NCI-H146 treated with DMSO at 0.1 percent for 48 hours (cell line): ENCODE results near the gene MOK.
"Not testable (repeated sequence)": the region's sequence is repeated elsewhere in the genome, so short reads cannot be mapped to it uniquely, and the experiment has no call there.

Source experiments
- DNase-seq: peaks from one replicate; lab custom pipeline; 2025; ENCODE audit not compliant: unreplicated experiment; lab: John Stamatoyannopoulos, UW

The MOK gene

DNA sequence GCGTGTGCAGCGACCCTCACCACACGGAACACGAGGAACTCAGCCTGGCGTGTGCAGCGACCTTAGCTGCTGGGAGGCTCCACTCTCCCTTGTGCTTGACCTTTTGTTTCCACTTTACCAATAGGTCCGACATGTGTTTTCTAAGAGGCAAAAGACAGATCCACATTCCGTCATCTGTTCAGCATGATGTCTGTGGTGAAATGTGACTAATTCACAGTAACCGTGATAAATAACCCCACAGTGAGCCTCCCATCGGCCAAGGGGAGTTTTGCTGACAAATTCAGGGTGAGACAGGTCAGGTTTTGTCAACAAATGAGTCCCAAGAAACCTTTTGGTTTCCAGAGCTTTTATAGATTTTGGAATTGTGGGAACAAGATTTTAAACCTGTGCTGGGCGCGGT lies 55.9 kb downstream of the MOK start:
- DNase-seq, result no peak

DNA sequence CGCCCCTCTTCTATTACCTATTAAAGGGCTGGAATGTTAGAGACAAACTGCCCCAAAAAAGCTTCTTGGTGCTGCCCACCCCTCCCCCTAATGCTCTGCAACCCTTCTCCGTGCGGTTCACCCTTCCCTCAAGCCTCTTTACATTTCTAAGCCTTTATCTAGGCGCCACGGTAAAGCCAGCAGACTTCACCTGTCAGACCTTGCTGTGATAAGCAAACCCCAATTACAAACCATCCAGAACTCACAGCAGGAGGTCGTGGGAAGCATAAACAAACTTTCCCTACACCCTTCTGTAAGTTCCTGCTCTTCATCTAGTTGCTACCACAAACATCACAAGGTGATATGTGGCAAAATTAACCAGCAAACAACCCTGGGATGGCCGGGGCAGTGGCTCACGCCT lies 56.8 kb downstream of the MOK start:
- peak; percentile 19 for DNase-seq

DNA sequence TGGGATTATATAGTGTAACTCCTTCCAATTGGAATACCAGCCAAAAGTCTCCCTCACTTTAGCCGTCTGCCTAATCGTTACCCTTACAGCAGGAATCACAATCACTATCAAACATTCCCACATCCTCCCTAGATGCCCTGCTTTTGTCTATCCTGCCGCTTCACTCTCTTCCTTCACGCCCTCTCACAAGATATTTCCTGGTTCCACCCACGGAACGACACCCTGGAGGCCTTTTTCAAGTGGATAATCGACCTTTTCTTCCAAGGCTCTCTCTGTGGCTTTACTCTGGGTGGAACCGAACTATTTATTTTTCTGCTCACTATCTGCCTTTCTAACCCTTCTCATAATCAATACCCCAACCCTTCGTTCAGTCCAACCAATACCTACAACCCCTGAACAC lies 58.9 kb downstream of the MOK start:
- DNase-seq, result no peak

DNA sequence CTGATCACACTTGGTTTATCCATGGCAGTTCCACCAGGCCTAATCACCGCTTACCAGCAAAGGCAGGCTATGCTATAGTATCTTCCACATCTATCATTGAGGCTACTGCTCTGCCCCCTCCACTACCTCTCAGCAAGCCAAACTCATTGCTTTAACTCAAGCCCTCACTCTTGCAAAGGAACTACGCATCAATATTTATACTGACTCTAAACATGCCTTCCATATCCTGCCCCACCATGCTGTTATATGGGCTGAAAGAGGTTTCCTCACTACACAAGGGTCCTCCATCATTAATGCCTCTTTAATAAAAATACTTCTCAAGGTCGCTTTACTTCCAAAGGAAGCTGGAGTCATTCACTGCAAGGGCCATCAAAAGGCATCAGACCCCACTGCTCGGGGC lies 61.2 kb downstream of the MOK start:
- DNase-seq, result not testable (repeated sequence)

DNA sequence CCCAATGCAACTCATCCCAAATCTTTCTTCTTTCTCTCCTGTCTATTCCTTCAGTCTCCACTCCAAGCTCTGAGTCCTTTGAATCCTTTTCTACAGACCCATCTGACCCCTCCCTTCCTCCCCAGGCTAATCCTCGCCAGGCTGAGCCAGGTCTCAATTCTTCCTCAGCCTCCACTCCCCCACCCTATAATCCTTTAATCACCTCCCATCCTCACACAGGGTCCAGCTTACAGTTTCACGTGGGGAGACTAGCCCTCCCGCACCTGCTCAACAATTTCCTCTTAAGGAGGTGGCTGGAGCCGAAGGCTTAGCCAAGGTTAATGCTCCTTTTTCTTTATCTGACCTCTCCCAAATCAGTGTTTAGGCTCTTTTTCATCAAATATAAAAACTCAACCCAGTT lies 63.8 kb downstream of the MOK start:
- DNase-seq, result no peak

DNA sequence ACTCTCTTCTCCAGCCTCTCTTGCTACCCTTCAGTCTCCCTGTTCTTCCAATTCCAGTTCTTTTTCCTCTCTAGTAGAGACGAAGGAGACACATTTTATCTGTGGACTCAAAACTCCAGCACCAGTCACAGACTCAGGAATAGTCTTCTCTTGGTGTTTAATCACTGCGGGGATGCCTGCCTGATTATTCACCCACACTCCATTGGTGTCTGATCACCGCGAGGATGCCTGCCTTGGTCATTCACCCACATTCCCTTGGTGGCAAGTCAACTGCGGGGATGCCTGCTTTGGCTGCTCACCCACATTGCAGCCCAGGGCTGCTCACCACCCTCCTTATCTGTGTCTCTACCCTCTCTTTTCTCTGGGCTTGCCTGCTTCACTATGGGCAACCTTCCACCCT lies 64.5 kb downstream of the MOK start:
- not testable (repeated sequence) for DNase-seq

DNA sequence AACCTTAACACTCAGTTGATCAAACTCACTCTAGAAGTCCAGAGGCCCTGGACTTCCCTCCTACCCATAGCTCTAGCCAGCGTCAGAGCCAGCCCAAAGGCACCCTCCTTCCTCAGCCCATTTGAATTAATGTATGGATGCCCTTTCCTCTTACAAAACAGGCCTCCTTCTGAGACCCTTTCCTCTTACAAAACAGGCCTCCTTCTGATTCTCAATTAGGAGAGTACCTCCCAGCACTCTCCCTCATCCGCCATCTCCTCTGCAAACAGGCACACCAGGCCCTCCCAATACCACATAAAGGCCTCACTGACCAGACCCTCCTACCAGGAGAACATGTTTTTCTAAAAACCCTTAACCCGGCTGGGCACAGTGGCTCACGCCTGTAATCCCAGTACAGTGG lies 65.7 kb downstream of the MOK start:
- no peak for DNase-seq

DNA sequence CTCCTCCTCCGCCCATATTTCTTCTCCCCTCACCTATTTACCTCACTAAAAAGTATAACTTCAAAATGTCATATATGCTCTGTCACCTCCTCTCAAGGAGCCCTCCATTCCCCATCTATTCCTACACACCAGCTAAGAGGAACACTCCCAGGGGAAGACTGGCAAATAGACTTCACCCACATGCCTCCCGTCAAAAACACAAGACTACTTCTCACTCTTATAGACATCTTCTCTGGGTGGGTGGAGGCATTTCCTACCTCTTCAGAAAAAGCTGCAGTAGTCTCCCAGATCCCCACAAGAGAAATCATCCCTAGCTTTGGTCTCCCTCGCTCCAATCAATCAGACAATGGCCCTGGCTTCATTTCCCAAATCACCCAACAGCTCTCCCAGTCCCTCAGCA lies 66.2 kb downstream of the MOK start:
- no peak for DNase-seq

DNA sequence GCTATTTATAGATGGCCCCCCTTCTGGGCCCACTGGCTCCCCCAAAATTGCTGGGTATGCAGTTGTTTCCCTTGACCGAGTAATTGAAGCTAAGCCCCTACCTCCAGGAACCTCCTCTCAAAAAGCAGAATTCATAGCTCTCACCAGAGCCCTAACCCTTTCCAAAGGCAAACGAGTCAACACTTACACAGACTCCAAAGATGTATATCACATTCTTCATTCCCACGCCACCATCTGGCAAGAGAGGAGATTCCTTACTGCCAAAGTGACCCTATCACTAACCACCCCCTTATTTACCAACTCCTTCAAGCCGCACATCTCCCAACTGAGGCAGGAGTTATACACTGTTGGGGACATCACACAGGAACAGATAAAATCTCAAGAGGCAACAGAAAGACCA lies 66.8 kb downstream of the MOK start:
- DNase-seq, result no peak

DNA sequence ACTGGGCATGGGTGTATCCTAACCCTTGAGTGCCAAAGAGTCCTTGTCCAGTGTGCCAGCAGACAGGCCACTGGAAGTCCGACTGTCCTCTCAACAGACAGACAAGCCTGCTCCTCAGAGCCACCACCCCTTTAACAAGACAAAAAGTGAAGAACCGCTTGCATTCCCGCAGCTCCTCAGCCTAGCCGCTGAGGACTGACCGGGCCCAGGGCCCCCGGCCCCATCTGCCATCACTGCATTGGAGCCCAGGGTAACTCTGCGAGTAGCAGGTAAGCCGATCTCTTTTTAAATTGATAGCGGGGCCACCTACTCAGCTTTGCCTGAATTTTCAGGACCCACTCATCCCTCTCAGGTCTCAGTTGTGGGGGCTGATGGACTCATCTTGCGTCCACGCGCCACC lies 68.9 kb downstream of the MOK start:
- no peak for DNase-seq

DNA sequence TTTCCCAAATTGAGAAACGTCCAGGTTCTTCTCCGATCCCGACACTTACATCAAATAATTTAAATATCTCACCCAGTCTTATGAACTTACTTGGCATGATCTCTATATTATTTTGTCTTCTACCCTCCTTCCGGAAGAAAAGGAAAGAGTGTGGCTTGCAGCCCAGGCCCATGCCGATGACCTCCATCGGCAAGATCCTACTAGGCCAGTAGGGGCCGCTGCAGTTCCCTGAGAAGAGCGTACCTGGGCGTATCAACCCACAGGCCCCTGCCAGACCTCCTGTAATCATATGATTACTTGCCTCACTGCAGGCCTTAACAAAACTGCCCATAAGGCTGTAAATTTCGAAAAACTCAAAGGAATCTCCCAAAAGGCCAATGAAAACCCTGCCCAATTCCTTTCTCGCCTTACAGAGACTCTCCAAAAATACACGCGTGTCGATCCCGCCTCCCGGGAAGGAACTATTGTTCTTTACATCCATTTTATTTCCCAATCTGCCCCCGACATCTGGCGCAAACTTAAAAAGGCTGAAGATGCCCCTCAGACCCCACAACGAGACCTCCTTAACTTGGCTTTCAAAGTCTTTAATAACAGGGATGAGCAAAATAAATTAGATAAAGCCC lies 69.6 kb downstream of the MOK start:
- peak; percentile 20 for DNase-seq

DNA sequence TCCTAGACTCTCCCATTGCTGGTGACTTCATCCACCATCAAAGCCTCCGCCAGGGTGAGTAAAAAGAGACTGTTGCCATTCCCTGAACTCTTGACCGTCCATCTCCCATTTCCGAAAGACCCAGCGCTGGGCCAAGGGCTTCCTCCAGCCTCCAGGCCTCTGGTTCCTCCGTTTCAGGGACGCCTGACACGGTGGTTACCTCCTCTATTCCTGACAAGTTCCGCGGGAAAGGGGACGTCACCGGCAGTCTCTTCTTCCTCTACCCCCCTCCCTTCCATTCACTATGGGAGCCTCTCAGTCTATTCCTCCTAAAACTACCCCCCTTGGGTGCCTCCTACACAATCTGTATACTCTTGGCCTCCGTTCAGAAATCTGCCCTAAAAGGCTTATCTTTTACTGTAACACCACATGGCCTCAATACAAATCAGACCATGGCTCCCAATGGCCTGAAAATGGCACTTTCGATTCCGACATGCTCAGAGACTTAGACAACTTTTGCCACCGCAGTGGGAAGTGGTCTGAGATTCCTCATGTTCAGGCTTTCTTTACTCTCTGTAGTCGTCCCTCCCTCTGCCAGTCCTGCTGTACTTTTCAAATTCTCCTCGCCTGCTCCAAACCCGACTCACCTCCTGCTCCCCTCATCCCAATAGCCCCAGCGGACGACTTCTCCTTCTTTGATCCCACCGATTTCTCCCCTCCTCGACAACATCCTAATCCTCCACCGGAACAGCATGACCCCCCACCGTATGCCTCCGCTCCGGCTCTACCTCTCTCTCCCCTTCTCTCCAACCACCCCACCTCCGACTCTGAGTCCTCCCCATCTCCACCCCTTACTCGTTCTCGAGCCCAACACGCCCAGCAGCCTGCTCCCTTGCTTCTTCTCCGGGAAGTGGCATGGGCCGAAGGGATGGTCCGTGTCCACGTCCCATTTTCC lies 70.4 kb downstream of the MOK start:
- no peak for DNase-seq

DNA sequence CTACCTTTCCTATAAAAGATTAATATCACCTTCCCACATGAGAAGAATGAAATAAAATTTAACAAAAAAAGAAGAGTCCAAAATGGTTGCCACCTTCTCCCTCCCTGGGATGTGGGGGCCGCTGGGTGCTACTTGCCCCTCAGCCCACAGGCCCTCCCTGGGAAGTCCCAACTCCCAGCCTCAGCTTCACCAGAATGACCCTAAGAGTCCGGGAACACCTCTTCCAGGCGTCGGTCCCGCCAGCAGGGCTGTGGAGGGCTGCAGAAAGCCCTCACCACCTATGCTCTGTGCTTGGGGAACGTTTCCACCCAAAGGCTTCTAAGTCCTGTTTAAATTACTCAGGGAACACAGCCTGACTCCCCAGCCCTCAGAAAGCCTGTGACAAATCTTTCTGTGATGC lies 71.9 kb downstream of the MOK start:
- DNase-seq, result no peak

DNA sequence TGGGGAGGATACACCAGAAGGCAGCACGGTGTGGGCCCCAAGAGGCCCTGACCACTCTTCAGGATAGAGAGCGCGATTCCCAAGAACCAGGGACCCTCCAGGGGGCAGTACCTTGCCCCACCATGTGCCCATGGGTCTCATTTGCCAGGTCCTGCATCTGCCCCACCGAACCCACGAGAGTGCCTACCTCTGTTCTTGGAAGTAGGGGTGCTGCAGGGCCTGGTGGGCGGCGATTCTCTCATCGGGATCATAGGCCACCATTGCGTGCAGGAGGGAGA lies 72.7 kb downstream of the MOK start:
- DNase-seq, result no peak

DNA sequence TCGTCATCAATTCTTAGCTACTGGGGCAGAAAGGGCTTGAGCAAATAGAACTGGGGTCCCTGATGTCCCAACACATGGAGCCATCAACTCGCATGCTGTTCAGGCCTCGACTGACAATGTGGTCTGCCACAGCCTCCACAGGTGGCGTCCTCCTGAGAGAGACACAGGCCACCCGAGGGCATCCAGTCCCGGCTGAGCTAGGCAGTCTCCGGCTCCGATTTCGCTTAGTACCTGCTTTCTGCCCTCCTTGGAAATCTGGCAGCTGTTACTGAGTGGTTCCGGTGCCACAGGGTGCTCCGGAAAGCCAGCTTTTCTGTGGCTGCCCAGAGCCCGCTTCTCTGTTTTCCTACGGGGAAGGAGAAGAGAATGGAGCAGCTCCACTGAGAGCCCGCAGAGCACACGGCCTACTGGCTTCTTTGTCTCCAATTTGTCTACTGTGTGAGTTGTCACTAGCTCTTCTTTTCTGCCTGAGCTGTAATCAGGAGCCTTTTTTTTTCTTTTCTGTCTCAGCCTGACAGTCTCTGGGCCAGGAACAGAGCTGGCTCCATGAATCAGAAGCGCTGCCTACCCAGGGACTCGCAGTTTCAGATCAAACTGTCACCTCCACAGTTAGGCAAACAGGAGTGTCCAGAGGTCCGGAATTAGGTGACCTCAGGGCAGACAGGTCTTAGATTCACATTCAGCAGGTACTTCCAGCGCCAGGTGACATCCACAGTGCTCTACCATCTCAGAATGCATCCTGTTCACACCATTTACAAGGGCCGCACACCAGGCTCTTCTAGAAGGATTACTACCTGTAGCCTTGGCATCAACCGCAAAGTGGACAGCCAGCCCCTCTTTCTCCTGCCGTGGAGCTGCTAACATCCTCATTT lies 73.3 kb downstream of the MOK start:
- DNase-seq, result no peak

DNA sequence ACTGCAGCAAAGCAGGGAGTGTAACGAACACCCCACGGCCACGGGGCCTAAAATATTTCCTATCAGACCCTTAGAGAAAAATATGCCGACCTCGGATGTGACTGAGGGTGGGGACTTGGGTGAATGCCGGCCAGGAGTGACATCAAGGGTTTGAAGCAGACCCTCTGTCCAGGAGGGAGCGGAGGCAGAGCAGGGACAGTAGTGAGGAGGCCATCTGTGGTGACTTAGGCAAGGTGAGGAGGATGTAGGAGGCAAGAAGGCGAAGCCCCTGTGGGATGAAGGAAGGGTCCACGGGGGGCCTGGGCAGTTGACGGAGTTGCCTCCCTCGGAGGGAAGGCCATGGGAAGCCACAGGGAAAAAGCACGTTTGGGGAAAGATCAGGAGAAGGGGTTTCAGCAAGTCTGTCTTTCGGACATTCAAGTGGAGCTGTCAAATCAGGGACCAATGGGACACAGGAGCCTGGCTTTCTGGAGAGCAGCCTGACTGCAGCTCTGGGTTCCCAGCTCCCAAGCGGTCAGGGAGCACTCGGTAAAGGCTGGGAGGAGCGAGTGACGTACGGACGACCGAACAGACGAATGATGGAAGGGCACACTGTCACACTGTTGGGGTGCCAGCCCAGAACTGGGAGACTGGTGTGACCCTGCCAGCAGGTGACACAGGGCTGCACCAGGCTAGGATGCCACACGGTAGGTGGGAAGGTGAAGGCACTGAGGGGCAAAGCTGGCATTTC lies 74.3 kb downstream of the MOK start:
- no peak for DNase-seq

DNA sequence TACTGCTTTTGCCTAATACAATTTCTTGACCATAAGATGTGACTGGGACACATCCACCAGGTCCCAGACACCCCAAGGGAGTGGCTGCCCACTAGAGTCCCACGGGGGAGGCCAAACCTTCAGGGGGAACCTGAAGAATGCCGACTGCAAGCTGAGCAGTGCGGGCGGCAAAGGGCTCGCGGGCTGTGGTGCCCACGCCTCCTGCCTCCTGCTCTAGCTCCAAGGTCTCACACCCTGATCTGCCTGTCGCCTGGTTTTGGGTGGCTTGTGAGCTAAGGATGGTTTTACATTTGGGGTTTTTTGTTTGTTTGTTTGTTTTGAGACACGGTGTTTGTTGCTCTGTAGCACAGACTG lies 75.2 kb downstream of the MOK start:
- DNase-seq, result no peak

DNA sequence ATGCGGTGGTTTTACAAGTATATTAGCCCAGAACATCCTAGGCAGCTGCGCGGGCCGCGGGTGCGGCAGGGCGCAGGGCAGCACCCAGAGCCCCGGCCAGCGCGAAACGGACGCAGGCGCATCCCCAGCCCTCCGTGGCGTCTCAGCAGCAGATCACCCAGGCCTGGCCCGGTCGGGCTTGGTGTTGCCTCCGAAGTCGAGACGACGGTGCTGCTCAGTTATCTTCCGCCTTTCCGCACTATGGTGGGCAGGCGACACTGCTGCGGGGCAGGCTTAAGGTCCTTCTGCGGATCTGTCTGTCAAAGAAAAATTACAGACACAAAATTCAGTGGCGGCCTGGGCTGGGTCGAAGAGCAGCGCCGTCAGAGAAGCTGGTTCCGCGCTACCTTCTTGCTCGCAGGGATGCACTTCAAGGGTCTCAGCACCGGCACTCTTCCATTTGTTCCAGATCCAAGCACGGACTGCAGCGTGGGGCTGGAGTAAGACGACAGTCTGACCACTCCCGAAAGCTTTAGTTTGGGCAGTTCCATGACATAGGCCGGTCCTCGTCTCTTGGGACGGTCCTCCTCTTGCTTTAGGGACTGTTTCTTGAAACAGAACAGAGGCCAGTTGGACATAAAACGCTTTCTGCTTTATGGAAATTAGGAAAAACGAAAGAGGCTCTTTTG lies 75.8 kb downstream of the MOK start:
- no peak for DNase-seq

DNA sequence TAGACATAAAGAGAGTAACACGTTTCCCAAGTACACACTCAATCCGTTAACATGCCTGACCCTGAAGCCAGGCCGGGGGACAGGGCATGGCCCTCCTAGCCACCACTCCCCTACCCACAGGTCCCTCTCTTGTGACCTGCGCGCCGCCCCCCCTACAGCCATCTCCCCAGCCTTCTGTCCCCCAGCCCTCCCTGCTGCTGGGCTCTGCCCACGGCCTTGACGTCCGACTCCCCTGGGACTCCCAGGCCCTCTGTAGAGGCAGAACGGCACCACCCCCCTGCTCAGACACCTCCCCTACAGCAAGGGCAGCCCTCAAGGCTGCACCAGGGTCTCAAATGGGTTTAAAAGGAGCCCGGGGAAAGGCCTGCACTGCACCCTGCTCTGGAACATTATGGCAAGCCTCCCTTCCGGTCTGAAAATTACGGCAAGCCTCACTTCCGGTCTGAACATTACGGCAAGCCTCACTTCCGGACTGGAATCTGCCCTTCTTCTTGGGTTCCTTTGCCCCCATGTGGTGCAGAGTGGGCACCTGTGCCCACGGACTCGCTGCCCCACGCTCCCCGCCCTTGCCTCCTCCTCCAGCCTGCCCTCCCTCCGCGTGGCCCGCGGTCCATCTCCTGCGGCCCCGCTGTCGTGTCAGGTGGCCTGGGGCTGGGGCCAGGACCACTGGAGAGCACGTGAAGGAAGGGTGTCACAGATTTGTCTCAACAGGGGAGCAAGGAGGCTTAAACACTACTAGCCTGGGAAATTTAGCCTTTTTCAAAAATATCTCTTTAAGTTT lies 77.6 kb downstream of the MOK start:
- DNase-seq, result no peak
